Measurements from ENCODE around the gene SCN7A.

DNA sequence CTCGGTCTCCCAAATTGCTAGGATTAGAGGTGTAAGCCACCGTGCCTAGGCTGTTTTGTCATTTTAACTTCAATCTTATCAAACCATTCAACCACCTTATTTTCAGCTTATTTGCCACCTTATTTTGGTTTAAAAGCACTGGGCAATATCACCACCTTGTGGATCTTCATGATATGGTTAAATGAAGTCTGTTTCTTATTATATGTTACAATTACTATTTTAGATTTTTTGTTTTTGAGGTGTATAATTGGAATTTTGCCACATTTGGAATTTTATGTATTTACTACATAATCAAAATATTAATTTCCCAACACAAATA is 74.5 kb downstream of the SCN7A start:
- TF ChIP-seq, protein P1, sequence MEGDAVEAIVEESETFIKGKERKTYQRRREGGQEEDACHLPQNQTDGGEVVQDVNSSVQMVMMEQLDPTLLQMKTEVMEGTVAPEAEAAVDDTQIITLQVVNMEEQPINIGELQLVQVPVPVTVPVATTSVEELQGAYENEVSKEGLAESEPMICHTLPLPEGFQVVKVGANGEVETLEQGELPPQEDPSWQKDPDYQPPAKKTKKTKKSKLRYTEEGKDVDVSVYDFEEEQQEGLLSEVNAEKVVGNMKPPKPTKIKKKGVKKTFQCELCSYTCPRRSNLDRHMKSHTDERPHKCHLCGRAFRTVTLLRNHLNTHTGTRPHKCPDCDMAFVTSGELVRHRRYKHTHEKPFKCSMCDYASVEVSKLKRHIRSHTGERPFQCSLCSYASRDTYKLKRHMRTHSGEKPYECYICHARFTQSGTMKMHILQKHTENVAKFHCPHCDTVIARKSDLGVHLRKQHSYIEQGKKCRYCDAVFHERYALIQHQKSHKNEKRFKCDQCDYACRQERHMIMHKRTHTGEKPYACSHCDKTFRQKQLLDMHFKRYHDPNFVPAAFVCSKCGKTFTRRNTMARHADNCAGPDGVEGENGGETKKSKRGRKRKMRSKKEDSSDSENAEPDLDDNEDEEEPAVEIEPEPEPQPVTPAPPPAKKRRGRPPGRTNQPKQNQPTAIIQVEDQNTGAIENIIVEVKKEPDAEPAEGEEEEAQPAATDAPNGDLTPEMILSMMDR (IDR thresholded peaks at IDR 0.05): peak in 2 of 4 experiments; percentile 13 to 14
- TF ChIP-seq POLR2AphosphoS5 (IDR thresholded peaks at IDR 0.05) (no peak), EP300 (IDR thresholded peaks at IDR 0.05) (no peak), POLR2A (IDR thresholded peaks at IDR 0.05) (no peak)
